Gastroesophageal sphincter (tissue), 3 donors: ENCODE results near the gene RPL37A.

Source experiments
- EP300 ChIP-seq: sonication (generic); formaldehyde crosslinking; IDR thresholded peaks from one replicate; pipeline ENCODE4 v1.6.1; 2017; ENCODE audit warnings: antibody characterized with exemption, mild to moderate bottlenecking
- POLR2A ChIP-seq, 2 donors: fragments of 450-650 bp; IDR thresholded peaks; one replicate each; pipeline ENCODE4 v1.6.1; 2017; ENCODE audit warnings: antibody characterized with exemption in 2 of 2, mild to moderate bottlenecking in 2 of 2, moderate library complexity in 1 of 2
- POLR2AphosphoS5 ChIP-seq: sonication (generic); formaldehyde crosslinking; IDR thresholded peaks from one replicate; pipeline ENCODE4 v1.6.1; 2017; ENCODE audit warnings: antibody characterized with exemption
- TF ChIP-seq, protein P1 (sequence below), 4 experiments: fragments of 200-600 bp in 2 of 4; fragments of 450-650 bp in 2 of 4; sonication (generic) in 1 of 4; IDR thresholded peaks; one replicate each; pipeline ENCODE4 v1.5.1; 2017 to 2019; ENCODE audit warnings: antibody characterized with exemption in 4 of 4, mild to moderate bottlenecking in 2 of 4, moderate library complexity in 2 of 4

DNA sequence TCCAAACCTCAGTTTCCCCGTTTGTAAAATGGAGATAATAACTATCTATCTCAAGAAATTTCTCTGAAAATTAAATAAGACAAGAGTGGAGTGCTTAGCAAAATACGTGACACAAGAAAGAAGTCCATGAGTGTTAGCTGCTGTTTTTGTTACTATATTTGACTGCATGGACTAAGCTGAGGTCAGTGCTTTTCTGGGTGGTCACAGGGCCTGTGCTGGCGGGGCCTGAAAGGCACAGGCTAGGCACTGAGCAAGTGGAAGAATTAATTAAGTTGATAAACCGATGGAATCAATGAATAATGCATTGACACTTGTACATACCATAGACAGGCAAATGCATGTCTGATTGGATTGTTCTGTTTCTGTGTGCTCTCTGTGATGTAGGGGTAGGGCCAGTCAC, 27.3 kb downstream of the RPL37A start:
- no peak for TF ChIP-seq POLR2A (IDR thresholded peaks at IDR 0.05)
- TF ChIP-seq, protein P1, sequence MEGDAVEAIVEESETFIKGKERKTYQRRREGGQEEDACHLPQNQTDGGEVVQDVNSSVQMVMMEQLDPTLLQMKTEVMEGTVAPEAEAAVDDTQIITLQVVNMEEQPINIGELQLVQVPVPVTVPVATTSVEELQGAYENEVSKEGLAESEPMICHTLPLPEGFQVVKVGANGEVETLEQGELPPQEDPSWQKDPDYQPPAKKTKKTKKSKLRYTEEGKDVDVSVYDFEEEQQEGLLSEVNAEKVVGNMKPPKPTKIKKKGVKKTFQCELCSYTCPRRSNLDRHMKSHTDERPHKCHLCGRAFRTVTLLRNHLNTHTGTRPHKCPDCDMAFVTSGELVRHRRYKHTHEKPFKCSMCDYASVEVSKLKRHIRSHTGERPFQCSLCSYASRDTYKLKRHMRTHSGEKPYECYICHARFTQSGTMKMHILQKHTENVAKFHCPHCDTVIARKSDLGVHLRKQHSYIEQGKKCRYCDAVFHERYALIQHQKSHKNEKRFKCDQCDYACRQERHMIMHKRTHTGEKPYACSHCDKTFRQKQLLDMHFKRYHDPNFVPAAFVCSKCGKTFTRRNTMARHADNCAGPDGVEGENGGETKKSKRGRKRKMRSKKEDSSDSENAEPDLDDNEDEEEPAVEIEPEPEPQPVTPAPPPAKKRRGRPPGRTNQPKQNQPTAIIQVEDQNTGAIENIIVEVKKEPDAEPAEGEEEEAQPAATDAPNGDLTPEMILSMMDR (IDR thresholded peaks at IDR 0.05) = no peak
- no peak for TF ChIP-seq EP300
- no peak for TF ChIP-seq POLR2AphosphoS5
